ENCODE measurements around the gene USH2A. TPM values are rescaled to one million over a fixed set of nuclear protein-coding genes. Genes with fewer than 3 reads are reported as not detected.
A peak's percentile ranks its signal among the peaks of the same experiment; 100 is the strongest.

USH2A gene
- total RNA-seq, 2 donors from 2014 or later, result 0.62 to 3.1 TPM

DNA sequence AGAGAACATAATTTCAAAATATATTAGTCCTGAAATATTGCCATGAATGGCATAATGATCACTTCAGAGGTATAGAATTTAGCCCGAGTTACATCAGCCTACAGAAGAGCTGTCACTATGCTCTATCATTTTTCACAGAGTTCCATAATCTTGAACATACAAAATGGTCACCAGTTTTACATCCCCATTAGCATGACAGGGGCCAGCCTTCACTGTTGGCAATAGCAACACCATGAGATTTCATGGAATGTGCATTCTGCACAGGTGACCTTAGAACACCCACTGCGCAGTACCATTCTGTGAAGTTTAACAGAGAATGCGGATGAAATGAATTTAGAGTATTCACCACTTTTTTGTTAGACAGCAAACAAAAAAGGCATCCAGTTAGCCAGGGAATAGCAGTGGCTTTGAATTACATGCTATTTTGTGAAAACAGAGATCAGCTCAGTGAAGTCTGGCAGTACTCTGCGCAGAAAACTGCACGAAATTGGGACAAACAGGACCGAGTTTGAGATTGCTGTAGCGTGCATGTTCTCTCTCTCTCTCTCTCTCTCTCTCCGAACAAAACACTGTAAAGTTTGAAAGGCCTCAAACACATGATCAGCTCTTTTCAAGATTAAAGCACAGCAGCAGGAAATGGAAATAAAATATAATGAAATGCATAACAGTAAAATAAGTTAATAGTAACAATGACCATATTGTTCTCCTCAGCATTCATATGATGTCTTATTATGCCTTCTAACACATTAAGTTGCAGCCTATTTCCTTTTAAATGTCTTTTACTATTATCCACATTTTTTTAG, 349.3 kb downstream of the USH2A start:
- Mint-ChIP-seq H3K4me3 (no peak overlapping the region), H3K36me3 (ENCODE audit: low read depth) (no peaks in the 10 kb centered on the region), H3K27me3 (ENCODE audit: insufficient read depth) (no peaks in the 10 kb centered on the region), H3K4me1 (peaks cover 4% of the 10 kb centered on the region), H3K27ac (no peak overlapping the region), H3K9me3 (no peaks in the 10 kb centered on the region)
- TF ChIP-seq, protein P1, sequence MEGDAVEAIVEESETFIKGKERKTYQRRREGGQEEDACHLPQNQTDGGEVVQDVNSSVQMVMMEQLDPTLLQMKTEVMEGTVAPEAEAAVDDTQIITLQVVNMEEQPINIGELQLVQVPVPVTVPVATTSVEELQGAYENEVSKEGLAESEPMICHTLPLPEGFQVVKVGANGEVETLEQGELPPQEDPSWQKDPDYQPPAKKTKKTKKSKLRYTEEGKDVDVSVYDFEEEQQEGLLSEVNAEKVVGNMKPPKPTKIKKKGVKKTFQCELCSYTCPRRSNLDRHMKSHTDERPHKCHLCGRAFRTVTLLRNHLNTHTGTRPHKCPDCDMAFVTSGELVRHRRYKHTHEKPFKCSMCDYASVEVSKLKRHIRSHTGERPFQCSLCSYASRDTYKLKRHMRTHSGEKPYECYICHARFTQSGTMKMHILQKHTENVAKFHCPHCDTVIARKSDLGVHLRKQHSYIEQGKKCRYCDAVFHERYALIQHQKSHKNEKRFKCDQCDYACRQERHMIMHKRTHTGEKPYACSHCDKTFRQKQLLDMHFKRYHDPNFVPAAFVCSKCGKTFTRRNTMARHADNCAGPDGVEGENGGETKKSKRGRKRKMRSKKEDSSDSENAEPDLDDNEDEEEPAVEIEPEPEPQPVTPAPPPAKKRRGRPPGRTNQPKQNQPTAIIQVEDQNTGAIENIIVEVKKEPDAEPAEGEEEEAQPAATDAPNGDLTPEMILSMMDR (conservative IDR thresholded peaks at IDR 0.05), result no peak
- Histone ChIP-seq H3K27ac (ENCODE audit: low read depth, low read length) (no peak overlapping the region), H3K4me1 (ENCODE audit: control insufficient read depth, insufficient read depth, low read length) (no peaks in the 10 kb centered on the region), H3K9me3 (ENCODE audit: control insufficient read depth, low read length) (no peaks in the 10 kb centered on the region), H3K4me3 (ENCODE audit: low read length) (no peak overlapping the region), H3K9ac (ENCODE audit: extremely low read depth, low read length, poor library complexity, severe bottlenecking) (no peak overlapping the region), H3K27me3 (ENCODE audit: control insufficient read depth, insufficient read depth, low read length, poor library complexity, severe bottlenecking) (no peaks in the 10 kb centered on the region), H3K36me3 (ENCODE audit: control insufficient read depth, insufficient read depth, low read length) (no peaks in the 10 kb centered on the region)
- 89 to 90% methylated on average over 6 to 7 of the region's 8 CpGs for WGBS, 2 experiments (ENCODE audit: insufficient coverage in 1 of 2, insufficient read length in 1 of 2)
- no peak for DNase-seq

- Histone ChIP-seq H3K36me3 (ENCODE audit: control insufficient read depth, insufficient read depth, low read length) (no peaks in the 10 kb centered on the region), H3K9me3 (ENCODE audit: control insufficient read depth, low read length) (no peaks in the 10 kb centered on the region), H3K9ac (ENCODE audit: extremely low read depth, low read length, poor library complexity, severe bottlenecking) (no peak overlapping the region), H3K27me3 (ENCODE audit: control insufficient read depth, insufficient read depth, low read length, poor library complexity, severe bottlenecking) (no peaks in the 10 kb centered on the region), H3K4me1 (ENCODE audit: control insufficient read depth, insufficient read depth, low read length) (no peaks in the 10 kb centered on the region), H3K4me3 (ENCODE audit: low read length) (no peak overlapping the region), H3K27ac (ENCODE audit: low read depth, low read length) (peak overlapping the region; percentile 86)
- Mint-ChIP-seq H3K36me3 (ENCODE audit: low read depth) (no peaks in the 10 kb centered on the region), H3K27me3 (ENCODE audit: insufficient read depth) (no peaks in the 10 kb centered on the region), H3K4me1 (peaks cover 8% of the 10 kb centered on the region), H3K27ac (no peak overlapping the region), H3K9me3 (no peaks in the 10 kb centered on the region), H3K4me3 (no peak overlapping the region)
- 92 to 94% methylated on average over 2 to 3 of the region's 3 CpGs for WGBS, 2 experiments (ENCODE audit: insufficient coverage in 1 of 2, insufficient read length in 1 of 2)
- TF ChIP-seq, protein P1 (conservative IDR thresholded peaks at IDR 0.05), result no peak
- no peak for DNase-seq
Measured at GRCh38 chr1:216071262-216071661, 352.0 kb downstream of the USH2A start.

DNA sequence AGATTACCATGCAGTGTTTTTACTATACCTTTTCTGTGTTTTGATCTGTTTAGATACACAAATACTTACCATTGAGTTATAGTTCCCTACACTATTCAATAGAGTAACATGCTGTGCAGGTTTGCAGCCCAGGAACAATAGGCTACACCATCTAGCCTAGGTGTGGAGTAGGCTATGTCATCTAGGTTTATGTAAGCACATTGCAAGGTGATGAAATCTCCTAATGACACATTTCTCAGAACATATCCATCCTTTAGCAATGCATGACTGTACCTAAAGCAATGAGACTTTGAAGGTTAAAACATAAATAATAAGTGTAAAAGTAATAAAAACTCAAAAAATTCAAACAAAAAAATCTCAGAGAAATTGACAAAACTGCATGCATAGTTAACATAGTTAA, 358.6 kb downstream of the USH2A start:
- no peak overlapping the region for H3K27ac ChIP-seq (ENCODE audit: low read depth, low read length)
- DNase-seq, result no peak
- no peaks in the 10 kb centered on the region for H3K27me3 ChIP-seq (ENCODE audit: control insufficient read depth, insufficient read depth, low read length, poor library complexity, severe bottlenecking)
- no peak overlapping the region for H3K4me3 Mint-ChIP-seq
- no peak overlapping the region for H3K27ac Mint-ChIP-seq
- H3K4me1 ChIP-seq (ENCODE audit: control insufficient read depth, insufficient read depth, low read length), result no peaks in the 10 kb centered on the region
- no peaks in the 10 kb centered on the region for H3K9me3 Mint-ChIP-seq
- TF ChIP-seq, protein P1 (conservative IDR thresholded peaks at IDR 0.05), result no peak
- H3K9me3 ChIP-seq (ENCODE audit: control insufficient read depth, low read length), result no peaks in the 10 kb centered on the region
- no peaks in the 10 kb centered on the region for H3K36me3 ChIP-seq (ENCODE audit: control insufficient read depth, insufficient read depth, low read length)
- no peak overlapping the region for H3K9ac ChIP-seq (ENCODE audit: extremely low read depth, low read length, poor library complexity, severe bottlenecking)
- peaks cover 9% of the 10 kb centered on the region for H3K4me1 Mint-ChIP-seq
- H3K36me3 Mint-ChIP-seq (ENCODE audit: low read depth), result no peaks in the 10 kb centered on the region
- no peak overlapping the region for H3K4me3 ChIP-seq (ENCODE audit: low read length)
- no peaks in the 10 kb centered on the region for H3K27me3 Mint-ChIP-seq (ENCODE audit: insufficient read depth)

Measured in endodermal cell (in vitro differentiated cells).